K562 (cell line): ENCODE data around the gene TXNIP. TPM values are rescaled to one million over a fixed set of nuclear protein-coding genes. Genes with fewer than 3 reads are reported as not detected.

Source experiments
- CBX2 ChIP-seq: fragments of 200-600 bp; sonication (generic); IDR thresholded peaks from one replicate; pipeline ENCODE4 v1.6.1; 2012; ENCODE audit warnings: mild to moderate bottlenecking, low read length, inconsistent platforms; ENCODE audit not compliant: insufficient read depth, poor library complexity, severe bottlenecking
- DACH1 ChIP-seq: fragments of 450-650 bp; IDR thresholded peaks from 2 replicates; pipeline ENCODE4 v1.6.1; 2018; ENCODE audit not compliant: partially characterized antibody
- ESRRA ChIP-seq: fragments of 450-650 bp; IDR thresholded peaks from 2 replicates; pipeline ENCODE4 v1.6.1; 2014; ENCODE audit warnings: low read depth, mild to moderate bottlenecking, moderate library complexity, borderline replicate concordance
- GABPA ChIP-seq: fragments of 200-800 bp; sonication (Bioruptor generic); conservative IDR thresholded peaks from 2 replicates; pipeline ENCODE4 v1.6.1; 2016; ENCODE audit warnings: low read depth, missing genetic modification characterization, missing compliant biosample characterization
- LCOR ChIP-seq: sonication (generic); formaldehyde crosslinking; IDR thresholded peaks from 2 replicates; pipeline ENCODE4 v1.8.0; 2022; ENCODE audit warnings: mild to moderate bottlenecking, missing genetic modification reagents
- NFATC3 ChIP-seq: fragments of 450-650 bp; IDR thresholded peaks from 2 replicates; pipeline ENCODE4 v1.6.1; 2017; ENCODE audit warnings: mild to moderate bottlenecking
- POLR2AphosphoS5 ChIP-seq: IDR thresholded peaks from 2 replicates; pipeline ENCODE4 v1.6.1; 2011; ENCODE audit warnings: mild to moderate bottlenecking, low read depth, low read length, moderate library complexity; ENCODE audit not compliant: control insufficient read depth, insufficient read depth
- POLR2B ChIP-seq: fragments of 450-650 bp; IDR thresholded peaks from 2 replicates; pipeline ENCODE4 v1.6.1; 2018; ENCODE audit warnings: low read depth; ENCODE audit not compliant: partially characterized antibody
- PRMT5 ChIP-seq: sonication (generic); formaldehyde crosslinking; IDR thresholded peaks from 2 replicates; pipeline ENCODE4 v1.5.0; 2020; ENCODE audit warnings: missing genetic modification reagents
- ZNF232 ChIP-seq: sonication (generic); formaldehyde crosslinking; IDR thresholded peaks from 2 replicates; pipeline ENCODE4 v1.8.0; 2022; ENCODE audit warnings: mild to moderate bottlenecking, missing genetic modification reagents
- ZNF263 ChIP-seq: sonication (generic); formaldehyde crosslinking; IDR thresholded peaks from 2 replicates; pipeline ENCODE4 v1.8.0; 2022; ENCODE audit warnings: mild to moderate bottlenecking, missing genetic modification reagents, borderline replicate concordance
- ZNF3 ChIP-seq: fragments of 250-450 bp; sonication (Bioruptor Pico); IDR thresholded peaks from 2 replicates; pipeline ENCODE4 v1.5.0; 2021; ENCODE audit warnings: mild to moderate bottlenecking, moderate library complexity
- ZNF445 ChIP-seq: fragments of 250-450 bp; sonication (Bioruptor Pico); IDR thresholded peaks from 2 replicates; pipeline ENCODE4 v1.4.0; 2020; ENCODE audit warnings: low read depth, mild to moderate bottlenecking, moderate library complexity
- polyA plus RNA-seq, 8 experiments: library from polyadenylated mRNA; depleted of rRNA in 4 of 8; stranded (reverse) in 5 of 8; unstranded in 3 of 8; fragments of >200 nt; fragmentation: Nextera tagmentation in 2 of 8; fragmentation: Illumina TruSeq in 1 of 8; extraction: Ambion mirVana in 2 of 8; extraction: Trizol in 1 of 8; gene quantifications; 2 replicates each; pipeline versions ENCODE4 v1.2.1 to v1.2.3, GENCODE V29; 2011 to 2014; ENCODE audit warnings: inconsistent platforms in 1 of 8, missing spikeins in 1 of 8
- total RNA-seq, 7 experiments: library from RNA; depleted of rRNA in 6 of 7; stranded (reverse); fragments of >200 nt in 6 of 7; fragmentation: Illumina TruSeq in 2 of 7; extraction: Trizol in 2 of 7; gene quantifications; 2 replicates each; pipeline versions ENCODE4 v1.2.1 to v1.2.3, GENCODE V29; 2011 to 2021; ENCODE audit warnings: low replicate concordance in 1 of 7
- TF ChIP-seq, protein P1 (sequence below): fragments of 150-350 bp; IDR thresholded peaks from 2 replicates; pipeline ENCODE4 v1.6.1; 2014; ENCODE audit warnings: low read depth, mild to moderate bottlenecking, low read length, borderline replicate concordance
- TF ChIP-seq, protein P2 (sequence below): fragments of 250-450 bp; sonication (Bioruptor Pico); IDR thresholded peaks from 2 replicates; pipeline ENCODE4 v1.5.0; 2021; ENCODE audit warnings: mild to moderate bottlenecking, borderline replicate concordance
- TF ChIP-seq, protein P3 (sequence below): fragments of 450-650 bp; IDR thresholded peaks from 2 replicates; pipeline ENCODE4 v1.6.1; 2017; ENCODE audit warnings: antibody characterized with exemption
- TF ChIP-seq, protein P4 (sequence below): sonication (generic); formaldehyde crosslinking; IDR thresholded peaks from 2 replicates; pipeline ENCODE4 v1.8.1; 2023; ENCODE audit warnings: mild to moderate bottlenecking, missing genetic modification reagents

Gene TXNIP
- total and polyA plus RNA-seq, 9 of the 15 experiments (the other 6 are each of a cell fraction or from before 2014, with no cell fraction given), result 120 to 499 (median 257) TPM

DNA sequence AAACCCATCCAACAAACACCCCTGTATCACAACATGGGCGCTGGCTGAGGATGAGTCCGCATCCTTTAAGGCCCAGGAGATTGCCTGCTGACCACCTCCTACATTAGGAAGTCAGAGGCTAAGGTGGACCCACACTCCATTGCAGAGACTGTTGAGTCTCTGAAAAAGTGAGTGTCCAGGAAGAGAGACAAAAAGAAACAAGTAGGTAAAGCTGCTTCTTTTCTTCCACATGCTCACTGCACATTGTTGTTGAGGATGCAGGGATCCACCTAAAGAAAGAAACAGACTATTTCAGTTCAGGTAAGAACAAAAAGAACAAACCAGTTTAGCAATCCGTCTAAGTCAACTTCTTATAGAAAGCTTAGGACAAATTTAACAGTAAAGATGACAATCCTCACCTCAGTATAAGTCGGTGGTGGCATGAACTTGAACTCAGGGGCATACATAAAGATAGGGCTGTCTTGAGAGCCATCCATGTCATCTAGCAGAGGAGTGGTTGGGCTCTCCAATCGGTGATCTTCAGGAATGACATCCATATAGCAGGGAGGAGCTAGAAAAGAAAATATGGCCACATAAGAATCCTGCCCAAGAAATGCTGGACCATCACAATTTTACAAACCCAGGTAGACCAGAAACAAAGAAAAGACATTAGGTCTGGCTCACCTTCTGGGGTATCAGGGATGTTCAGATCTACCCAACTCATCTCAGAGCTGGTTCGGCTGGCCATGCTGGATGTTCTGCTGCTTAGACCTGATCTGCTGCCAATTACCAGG is 2.6 kb downstream of the TXNIP start (continued):
- TF ChIP-seq PRMT5 (CRISPR knock-in tag) (no peak), ZNF3 (no peak), POLR2AphosphoS5 (peak; percentile 43), ESRRA (no peak), ZNF445 (CRISPR knock-in tag) (no peak), ZNF232 (CRISPR knock-in tag) (0 out of 2 replicates have a peak, but pooled peaks have one; percentile 44), POLR2B (peak; percentile 78), GABPA (tag) (no peak), DACH1 (no peak), ZNF263 (no peak), LCOR (CRISPR knock-in tag) (no peak), CBX2 (no peak), NFATC3 (0 out of 2 replicates have a peak, but pooled peaks have one; percentile 36)
- TF ChIP-seq, protein P1, sequence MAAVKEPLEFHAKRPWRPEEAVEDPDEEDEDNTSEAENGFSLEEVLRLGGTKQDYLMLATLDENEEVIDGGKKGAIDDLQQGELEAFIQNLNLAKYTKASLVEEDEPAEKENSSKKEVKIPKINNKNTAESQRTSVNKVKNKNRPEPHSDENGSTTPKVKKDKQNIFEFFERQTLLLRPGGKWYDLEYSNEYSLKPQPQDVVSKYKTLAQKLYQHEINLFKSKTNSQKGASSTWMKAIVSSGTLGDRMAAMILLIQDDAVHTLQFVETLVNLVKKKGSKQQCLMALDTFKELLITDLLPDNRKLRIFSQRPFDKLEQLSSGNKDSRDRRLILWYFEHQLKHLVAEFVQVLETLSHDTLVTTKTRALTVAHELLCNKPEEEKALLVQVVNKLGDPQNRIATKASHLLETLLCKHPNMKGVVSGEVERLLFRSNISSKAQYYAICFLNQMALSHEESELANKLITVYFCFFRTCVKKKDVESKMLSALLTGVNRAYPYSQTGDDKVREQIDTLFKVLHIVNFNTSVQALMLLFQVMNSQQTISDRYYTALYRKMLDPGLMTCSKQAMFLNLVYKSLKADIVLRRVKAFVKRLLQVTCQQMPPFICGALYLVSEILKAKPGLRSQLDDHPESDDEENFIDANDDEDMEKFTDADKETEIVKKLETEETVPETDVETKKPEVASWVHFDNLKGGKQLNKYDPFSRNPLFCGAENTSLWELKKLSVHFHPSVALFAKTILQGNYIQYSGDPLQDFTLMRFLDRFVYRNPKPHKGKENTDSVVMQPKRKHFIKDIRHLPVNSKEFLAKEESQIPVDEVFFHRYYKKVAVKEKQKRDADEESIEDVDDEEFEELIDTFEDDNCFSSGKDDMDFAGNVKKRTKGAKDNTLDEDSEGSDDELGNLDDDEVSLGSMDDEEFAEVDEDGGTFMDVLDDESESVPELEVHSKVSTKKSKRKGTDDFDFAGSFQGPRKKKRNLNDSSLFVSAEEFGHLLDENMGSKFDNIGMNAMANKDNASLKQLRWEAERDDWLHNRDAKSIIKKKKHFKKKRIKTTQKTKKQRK, result no peak
- TF ChIP-seq, protein P2, sequence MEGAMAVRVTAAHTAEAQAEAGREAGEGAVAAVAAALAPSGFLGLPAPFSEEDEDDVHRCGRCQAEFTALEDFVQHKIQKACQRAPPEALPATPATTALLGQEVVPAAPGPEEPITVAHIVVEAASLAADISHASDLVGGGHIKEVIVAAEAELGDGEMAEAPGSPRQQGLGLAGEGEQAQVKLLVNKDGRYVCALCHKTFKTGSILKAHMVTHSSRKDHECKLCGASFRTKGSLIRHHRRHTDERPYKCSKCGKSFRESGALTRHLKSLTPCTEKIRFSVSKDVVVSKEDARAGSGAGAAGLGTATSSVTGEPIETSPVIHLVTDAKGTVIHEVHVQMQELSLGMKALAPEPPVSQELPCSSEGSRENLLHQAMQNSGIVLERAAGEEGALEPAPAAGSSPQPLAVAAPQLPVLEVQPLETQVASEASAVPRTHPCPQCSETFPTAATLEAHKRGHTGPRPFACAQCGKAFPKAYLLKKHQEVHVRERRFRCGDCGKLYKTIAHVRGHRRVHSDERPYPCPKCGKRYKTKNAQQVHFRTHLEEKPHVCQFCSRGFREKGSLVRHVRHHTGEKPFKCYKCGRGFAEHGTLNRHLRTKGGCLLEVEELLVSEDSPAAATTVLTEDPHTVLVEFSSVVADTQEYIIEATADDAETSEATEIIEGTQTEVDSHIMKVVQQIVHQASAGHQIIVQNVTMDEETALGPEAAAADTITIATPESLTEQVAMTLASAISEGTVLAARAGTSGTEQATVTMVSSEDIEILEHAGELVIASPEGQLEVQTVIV (CRISPR knock-in tag), result no peak
- TF ChIP-seq, protein P3, sequence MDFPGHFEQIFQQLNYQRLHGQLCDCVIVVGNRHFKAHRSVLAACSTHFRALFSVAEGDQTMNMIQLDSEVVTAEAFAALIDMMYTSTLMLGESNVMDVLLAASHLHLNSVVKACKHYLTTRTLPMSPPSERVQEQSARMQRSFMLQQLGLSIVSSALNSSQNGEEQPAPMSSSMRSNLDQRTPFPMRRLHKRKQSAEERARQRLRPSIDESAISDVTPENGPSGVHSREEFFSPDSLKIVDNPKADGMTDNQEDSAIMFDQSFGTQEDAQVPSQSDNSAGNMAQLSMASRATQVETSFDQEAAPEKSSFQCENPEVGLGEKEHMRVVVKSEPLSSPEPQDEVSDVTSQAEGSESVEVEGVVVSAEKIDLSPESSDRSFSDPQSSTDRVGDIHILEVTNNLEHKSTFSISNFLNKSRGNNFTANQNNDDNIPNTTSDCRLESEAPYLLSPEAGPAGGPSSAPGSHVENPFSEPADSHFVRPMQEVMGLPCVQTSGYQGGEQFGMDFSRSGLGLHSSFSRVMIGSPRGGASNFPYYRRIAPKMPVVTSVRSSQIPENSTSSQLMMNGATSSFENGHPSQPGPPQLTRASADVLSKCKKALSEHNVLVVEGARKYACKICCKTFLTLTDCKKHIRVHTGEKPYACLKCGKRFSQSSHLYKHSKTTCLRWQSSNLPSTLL, result no peak
- TF ChIP-seq, protein P4, sequence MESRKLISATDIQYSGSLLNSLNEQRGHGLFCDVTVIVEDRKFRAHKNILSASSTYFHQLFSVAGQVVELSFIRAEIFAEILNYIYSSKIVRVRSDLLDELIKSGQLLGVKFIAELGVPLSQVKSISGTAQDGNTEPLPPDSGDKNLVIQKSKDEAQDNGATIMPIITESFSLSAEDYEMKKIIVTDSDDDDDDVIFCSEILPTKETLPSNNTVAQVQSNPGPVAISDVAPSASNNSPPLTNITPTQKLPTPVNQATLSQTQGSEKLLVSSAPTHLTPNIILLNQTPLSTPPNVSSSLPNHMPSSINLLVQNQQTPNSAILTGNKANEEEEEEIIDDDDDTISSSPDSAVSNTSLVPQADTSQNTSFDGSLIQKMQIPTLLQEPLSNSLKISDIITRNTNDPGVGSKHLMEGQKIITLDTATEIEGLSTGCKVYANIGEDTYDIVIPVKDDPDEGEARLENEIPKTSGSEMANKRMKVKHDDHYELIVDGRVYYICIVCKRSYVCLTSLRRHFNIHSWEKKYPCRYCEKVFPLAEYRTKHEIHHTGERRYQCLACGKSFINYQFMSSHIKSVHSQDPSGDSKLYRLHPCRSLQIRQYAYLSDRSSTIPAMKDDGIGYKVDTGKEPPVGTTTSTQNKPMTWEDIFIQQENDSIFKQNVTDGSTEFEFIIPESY (CRISPR knock-in tag), result no peak
